ENCODE measurements around the gene DCC.

Gene DCC

GRCh38 chr18:53169346-53169745 is 829.3 kb downstream of the DCC start:
- intact Hi-C loops (cut with DNase I): no loop called here

GRCh38 chr18:53191634-53192033 is 851.6 kb downstream of the DCC start:
- intact Hi-C loops (cut with DNase I): no loop called here

More at GRCh38 chr18:53169346-53169745, 829.3 kb downstream of the DCC start:
- no peak for DNase-seq

GRCh38 chr18:53193870-53194269 is 853.9 kb downstream of the DCC start:
- intact Hi-C loops (cut with DNase I): no loop called here
- no peak for DNase-seq

More at GRCh38 chr18:53191634-53192033, 851.6 kb downstream of the DCC start:
- DNase-seq: no peak

- peak in 19 of 42 donors; percentile 3 to 62 (median 23) for DNase-seq
- intact Hi-C loops (cut with DNase I): no loop called here
These were observed 879.9 kb downstream of the DCC start for GRCh38 chr18:53219853-53220252.

- intact Hi-C loops (cut with DNase I): no loop called here
- no peak for DNase-seq
These were observed 884.3 kb downstream of the DCC start for GRCh38 chr18:53224128-53224778.

GRCh38 chr18:53225567-53226325 is 885.7 kb downstream of the DCC start:
- no peak for DNase-seq

GRCh38 chr18:53234610-53235009 is 894.6 kb downstream of the DCC start:
- no peak for DNase-seq
- intact Hi-C loops (cut with DNase I): no loop called here

More at GRCh38 chr18:53225567-53226325, 885.7 kb downstream of the DCC start:
- intact Hi-C loops (cut with DNase I): no loop called here

- no peak for DNase-seq
- intact Hi-C loops (cut with DNase I): no loop called here
These were observed 901.2 kb downstream of the DCC start for GRCh38 chr18:53241161-53241560.

- DNase-seq: no peak
- intact Hi-C loops (cut with DNase I): no loop called here
These were observed 913.8 kb downstream of the DCC start for GRCh38 chr18:53253789-53254188.

- intact Hi-C loops (cut with DNase I): no loop called here
- no peak for DNase-seq
These were observed 914.3 kb downstream of the DCC start for GRCh38 chr18:53254265-53254664.

GRCh38 chr18:53261241-53261640 is 921.2 kb downstream of the DCC start:
- intact Hi-C loops (cut with DNase I): no loop called here
- no peak for DNase-seq

- DNase-seq: no peak
These were observed 926.9 kb downstream of the DCC start for GRCh38 chr18:53266850-53267249.

GRCh38 chr18:53268455-53268854 is 928.5 kb downstream of the DCC start:
- intact Hi-C loops (cut with DNase I): no loop called here
- DNase-seq: no peak

More at GRCh38 chr18:53266850-53267249, 926.9 kb downstream of the DCC start:
- intact Hi-C loops (cut with DNase I): no loop called here

GRCh38 chr18:53281406-53281805 is 941.4 kb downstream of the DCC start:
- intact Hi-C loops (cut with DNase I): no loop called here
- DNase-seq: no peak

GRCh38 chr18:53283708-53284107 is 943.7 kb downstream of the DCC start:
- no peak for DNase-seq
- intact Hi-C loops (cut with DNase I): no loop called here

- no peak for DNase-seq
- intact Hi-C loops (cut with DNase I): no loop called here
These were observed 965.5 kb downstream of the DCC start for GRCh38 chr18:53305461-53305860.

- intact Hi-C loops (cut with DNase I): no loop called here
- no peak for DNase-seq
These were observed 979.6 kb downstream of the DCC start for GRCh38 chr18:53319628-53320027.

GRCh38 chr18:53322163-53322562 is 982.2 kb downstream of the DCC start:
- DNase-seq: no peak
- intact Hi-C loops (cut with DNase I): no loop called here

GRCh38 chr18:53324353-53324752 is 984.4 kb downstream of the DCC start:
- no peak for DNase-seq
- intact Hi-C loops (cut with DNase I): no loop called here

- DNase-seq: no peak
- intact Hi-C loops (cut with DNase I): no loop called here
These were observed 1020.8 kb downstream of the DCC start for GRCh38 chr18:53360501-53361443.
